GM11168 (cell line): Measurements from ENCODE around the gene ABR.

Source experiments
- in situ Hi-C: fragments of 300-500 bp; cut with MboI; formaldehyde crosslinking; loops from one replicate; pipeline ENCODE4 v1.12.0; 2022; ENCODE audit warnings: low sequenced_read_pairs; ENCODE audit not compliant: unreplicated experiment

Gene ABR

GRCh38 chr17:1021147-1021546 is 158.6 kb downstream of the ABR start:
- in situ Hi-C loops, result no loop called here

- in situ Hi-C loops, result no loop called here
Observed at GRCh38 chr17:1019451-1019850, 160.3 kb downstream of the ABR start.

- in situ Hi-C loops, result no loop called here
Observed at GRCh38 chr17:1018547-1018946, 161.2 kb downstream of the ABR start.

GRCh38 chr17:1013729-1014090 is 166.1 kb downstream of the ABR start:
- in situ Hi-C loops, result no loop called here

- in situ Hi-C loops, result no loop called here
Observed at GRCh38 chr17:1012823-1013728, 166.7 kb downstream of the ABR start.

- in situ Hi-C loops, result no loop called here
Observed at GRCh38 chr17:1011760-1012735, 167.7 kb downstream of the ABR start.

- in situ Hi-C loops, result no loop called here
Observed at GRCh38 chr17:1011138-1011537, 168.6 kb downstream of the ABR start.

- in situ Hi-C loops, result no loop called here
Observed at GRCh38 chr17:1010586-1010985, 169.2 kb downstream of the ABR start.

GRCh38 chr17:1010086-1010450 is 169.7 kb downstream of the ABR start:
- in situ Hi-C loops, result no loop called here

GRCh38 chr17:1009229-1010085 is 170.3 kb downstream of the ABR start:
- in situ Hi-C loops, result no loop called here

- in situ Hi-C loops, result no loop called here
Observed at GRCh38 chr17:1008008-1008761, 171.6 kb downstream of the ABR start.

GRCh38 chr17:1007310-1008007 is 172.3 kb downstream of the ABR start:
- in situ Hi-C loops, result no loop called here

GRCh38 chr17:1006054-1006453 is 173.7 kb downstream of the ABR start:
- in situ Hi-C loops, result no loop called here

- in situ Hi-C loops, result no loop called here
Observed at GRCh38 chr17:1005361-1005946, 174.3 kb downstream of the ABR start.

GRCh38 chr17:1004769-1005295 is 174.9 kb downstream of the ABR start:
- in situ Hi-C loops, result no loop called here

- in situ Hi-C loops, result no loop called here
Observed at GRCh38 chr17:1003972-1004768, 175.6 kb downstream of the ABR start.

GRCh38 chr17:1003633-1003971 is 176.2 kb downstream of the ABR start:
- in situ Hi-C loops, result no loop called here
